Neuronal stem cell (in vitro differentiated cells): ENCODE results near the gene XCL1.
A peak's percentile ranks its signal among the peaks of the same experiment; 100 is the strongest.

Source experiments
- DNase-seq: peaks from one replicate; pipeline ENCODE4 v3.0.0-alpha.2; 2013; ENCODE audit warnings: low spot score
- H2AFZ ChIP-seq: one replicate; pipeline ENCODE4 v1.6.1; 2013; ENCODE audit warnings: mild to moderate bottlenecking, low read length, inconsistent platforms
- H2AK5ac ChIP-seq: 2 replicates; pipeline ENCODE4 v1.6.1; 2013; ENCODE audit warnings: low read depth, mild to moderate bottlenecking, inconsistent platforms, low read length, moderate library complexity, mixed read lengths
- H2BK120ac ChIP-seq: 2 replicates; pipeline ENCODE4 v1.6.1; 2013; ENCODE audit warnings: low read depth, mild to moderate bottlenecking, inconsistent platforms, low read length, moderate library complexity, mixed read lengths
- H2BK12ac ChIP-seq: one replicate; pipeline ENCODE4 v1.6.1; 2013; ENCODE audit warnings: low read length, inconsistent platforms
- H2BK15ac ChIP-seq: 2 replicates; pipeline ENCODE4 v1.6.1; 2013; ENCODE audit warnings: mild to moderate bottlenecking, low read length, inconsistent platforms, mixed read lengths
- H2BK5ac ChIP-seq: one replicate; pipeline ENCODE4 v1.6.1; 2013; ENCODE audit warnings: inconsistent platforms, mild to moderate bottlenecking, low read length, moderate library complexity
- H3K14ac ChIP-seq: one replicate; pipeline ENCODE4 v1.6.1; 2013; ENCODE audit warnings: low read length, inconsistent platforms
- H3K18ac ChIP-seq: 2 replicates; pipeline ENCODE4 v1.6.1; 2013; ENCODE audit warnings: low read length, inconsistent platforms
- H3K23ac ChIP-seq: 2 replicates; pipeline ENCODE4 v1.6.1; 2013; ENCODE audit warnings: low read depth, mild to moderate bottlenecking, mixed read lengths, low read length, inconsistent platforms; ENCODE audit not compliant: poor library complexity
- H3K27ac ChIP-seq: replicated peaks from 3 replicates; pipeline ENCODE4 v1.5.1; 2013; ENCODE audit warnings: low read length, inconsistent platforms
- H3K27me3 ChIP-seq, 3 experiments: 2 replicates each; pipeline ENCODE4 v1.6.1; 2013; ENCODE audit warnings: low read length in 3 of 3, mild to moderate bottlenecking in 2 of 3, inconsistent platforms in 1 of 3, low read depth in 1 of 3, mixed read lengths in 1 of 3, moderate library complexity in 1 of 3; ENCODE audit not compliant: control insufficient read depth in 3 of 3, insufficient read depth in 3 of 3
- H3K36me3 ChIP-seq, 2 donors: replicated peaks in 1 of 2; 2 replicates each; pipeline ENCODE4 v1.6.1; 2013; ENCODE audit warnings: low read length in 2 of 2; ENCODE audit not compliant: control insufficient read depth in 2 of 2, insufficient read depth in 2 of 2
- H3K4ac ChIP-seq: 2 replicates; pipeline ENCODE4 v1.6.1; 2013; ENCODE audit warnings: inconsistent platforms, mild to moderate bottlenecking, low read length, moderate library complexity
- H3K4me1 ChIP-seq, 2 donors: 1 replicate in 1 of 2; 2 replicates in 1 of 2; pipeline ENCODE4 v1.6.1; 2013; ENCODE audit warnings: low read length in 2 of 2, low read depth in 1 of 2; ENCODE audit not compliant: control insufficient read depth in 2 of 2, insufficient read depth in 1 of 2
- H3K4me2 ChIP-seq: one replicate; pipeline ENCODE4 v1.6.1; 2013; ENCODE audit warnings: mild to moderate bottlenecking, low read length, inconsistent platforms; ENCODE audit not compliant: insufficient read depth, poor library complexity, severe bottlenecking
- H3K4me3 ChIP-seq, 2 donors: 2 replicates each; pipeline ENCODE4 v1.5.1; 2013; ENCODE audit warnings: low read length in 2 of 2, mild to moderate bottlenecking in 2 of 2, inconsistent platforms in 1 of 2, moderate library complexity in 1 of 2
- H3K79me1 ChIP-seq: one replicate; pipeline ENCODE4 v1.6.1; 2013; ENCODE audit warnings: low read depth, mild to moderate bottlenecking, inconsistent platforms, low read length, moderate library complexity
- H3K9ac ChIP-seq: one replicate; pipeline ENCODE4 v1.6.1; 2013; ENCODE audit warnings: mild to moderate bottlenecking, low read depth, low read length, inconsistent platforms; ENCODE audit not compliant: poor library complexity
- H3K9me3 ChIP-seq, 2 donors: replicated peaks in 1 of 2; 2 replicates each; pipeline versions ENCODE3 to v1.6.1; 2013; ENCODE audit warnings: low read length in 2 of 2, mild to moderate bottlenecking in 2 of 2, inconsistent platforms in 1 of 2, low read depth in 1 of 2, mixed read lengths in 1 of 2, moderate library complexity in 1 of 2; ENCODE audit not compliant: control insufficient read depth in 2 of 2, insufficient read depth in 1 of 2
- H4K8ac ChIP-seq: one replicate; pipeline ENCODE4 v1.6.1; 2013; ENCODE audit warnings: low read depth, mild to moderate bottlenecking, inconsistent platforms, low read length, moderate library complexity
- H4K91ac ChIP-seq: one replicate; pipeline ENCODE4 v1.6.1; 2013; ENCODE audit warnings: low read length, low read depth, mild to moderate bottlenecking, inconsistent platforms; ENCODE audit not compliant: poor library complexity
- WGBS, 2 donors: extraction: QIAGEN DNeasy Blood & Tissue Kit; methylation state at CpG; one replicate each; pipeline ENCODE4 v1.1.7; 2013; ENCODE audit warnings: missing lambda C conversion rate in 2 of 2, mixed read lengths in 1 of 2; ENCODE audit not compliant: insufficient read length in 2 of 2, insufficient replicate concordance in 1 of 2; ENCODE audit errors: extremely low coverage in 2 of 2; 5-methylcytosine and 5-hydroxymethylcytosine counted together

XCL1 gene

GRCh38 chr1:168601051-168601450 is 24.6 kb downstream of the XCL1 start:
- Histone ChIP-seq H3K18ac (no peak overlapping the region), H2AK5ac (no peak overlapping the region)
- no CpG with 5 or more reads among the region's 4 CpGs for WGBS, 2 donors

GRCh38 chr1:168603501-168604110 is 27.2 kb downstream of the XCL1 start:
- H3K4me2 ChIP-seq, result no peak overlapping the region
- H2BK5ac ChIP-seq, result no peak overlapping the region
- no peak overlapping the region for H3K9ac ChIP-seq
- no peak overlapping the region for H3K4me3 ChIP-seq
- no peaks in the 10 kb centered on the region for H3K79me1 ChIP-seq
- WGBS, 2 donors, result no CpG with 5 or more reads among the region's 4 CpGs
- no peak overlapping the region for H3K14ac ChIP-seq
- H4K8ac ChIP-seq, result no peak overlapping the region
- H2AFZ ChIP-seq, result no peak overlapping the region
- no peak overlapping the region for H2BK15ac ChIP-seq
- no peaks in the 10 kb centered on the region for H3K4me1 ChIP-seq
- no peak overlapping the region for H3K27ac ChIP-seq
- no peak overlapping the region for H2AK5ac ChIP-seq
- no peaks in the 10 kb centered on the region for H3K36me3 ChIP-seq
- H2BK120ac ChIP-seq, result no peak overlapping the region
- DNase-seq, result peak; percentile 58
- no peak overlapping the region for H3K4ac ChIP-seq
- H3K23ac ChIP-seq, result no peak overlapping the region
- no peak overlapping the region for H2BK12ac ChIP-seq
- no peak overlapping the region for H3K18ac ChIP-seq
- H4K91ac ChIP-seq, result no peak overlapping the region
- H3K27me3 ChIP-seq, result no peaks in the 10 kb centered on the region
- H3K9me3 ChIP-seq, result no peaks in the 10 kb centered on the region

More at GRCh38 chr1:168601051-168601450, 24.6 kb downstream of the XCL1 start:
- Histone ChIP-seq H3K27ac (no peak overlapping the region), H3K9me3 (no peaks in the 10 kb centered on the region), H2AFZ (no peak overlapping the region), H2BK120ac (no peak overlapping the region), H3K79me1 (no peaks in the 10 kb centered on the region), H2BK5ac (no peak overlapping the region), H3K14ac (no peak overlapping the region), H2BK15ac (no peak overlapping the region), H3K4me2 (no peak overlapping the region), H3K4me3 (no peak overlapping the region), H3K4ac (no peak overlapping the region), H3K4me1 (no peaks in the 10 kb centered on the region), H2BK12ac (no peak overlapping the region), H3K27me3 (no peaks in the 10 kb centered on the region), H3K36me3 (no peaks in the 10 kb centered on the region), H3K9ac (no peak overlapping the region), H3K23ac (no peak overlapping the region), H4K8ac (no peak overlapping the region), H4K91ac (no peak overlapping the region)
- no peak for DNase-seq

GRCh38 chr1:168605443-168605842 is 29.0 kb downstream of the XCL1 start:
- no peak overlapping the region for H3K4me2 ChIP-seq
- H2AK5ac ChIP-seq, result no peak overlapping the region
- H2BK120ac ChIP-seq, result no peak overlapping the region
- H3K27ac ChIP-seq, result no peak overlapping the region
- no peaks in the 10 kb centered on the region for H3K79me1 ChIP-seq
- H3K9me3 ChIP-seq, result no peaks in the 10 kb centered on the region
- no peak overlapping the region for H3K4me3 ChIP-seq
- H3K18ac ChIP-seq, result no peak overlapping the region
- no peaks in the 10 kb centered on the region for H3K27me3 ChIP-seq
- H3K4ac ChIP-seq, result no peak overlapping the region
- no peak overlapping the region for H2AFZ ChIP-seq
- DNase-seq, result no peak
- no peak overlapping the region for H2BK15ac ChIP-seq
- H3K14ac ChIP-seq, result no peak overlapping the region
- H2BK12ac ChIP-seq, result no peak overlapping the region
- H3K23ac ChIP-seq, result no peak overlapping the region
- H2BK5ac ChIP-seq, result no peak overlapping the region
- no peaks in the 10 kb centered on the region for H3K36me3 ChIP-seq
- H3K9ac ChIP-seq, result no peak overlapping the region
- H3K4me1 ChIP-seq, result peaks cover 0 to 6% of the 10 kb centered on the region in 2 donors
- H4K91ac ChIP-seq, result no peak overlapping the region
- no peak overlapping the region for H4K8ac ChIP-seq

DNA sequence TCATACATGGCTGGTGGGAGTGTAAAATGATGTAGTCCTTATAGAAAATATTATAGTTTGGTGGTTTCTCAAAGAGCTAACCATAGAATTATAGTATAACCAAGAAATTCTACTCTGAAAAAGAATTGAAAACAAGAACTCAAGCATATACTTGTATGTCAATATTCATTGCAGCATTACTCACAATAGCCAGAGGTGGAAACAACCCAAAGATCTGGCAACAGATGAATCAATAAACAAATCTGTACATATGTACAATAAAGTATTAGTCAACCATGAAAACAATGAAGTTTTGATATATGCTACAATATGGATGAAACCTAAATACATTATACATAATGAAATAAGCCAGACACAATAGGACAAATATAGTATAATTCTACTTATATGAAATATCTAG is 29.7 kb downstream of the XCL1 start:
- no peaks in the 10 kb centered on the region for H3K27me3 ChIP-seq
- no peak overlapping the region for H3K27ac ChIP-seq
- DNase-seq, result no peak
- no peak overlapping the region for H2BK5ac ChIP-seq
- no peak overlapping the region for H4K8ac ChIP-seq
- no peak overlapping the region for H2AFZ ChIP-seq
- no peak overlapping the region for H3K14ac ChIP-seq
- H3K4ac ChIP-seq, result no peak overlapping the region
- peaks cover 0 to 6% of the 10 kb centered on the region in 2 donors for H3K4me1 ChIP-seq
- H3K23ac ChIP-seq, result no peak overlapping the region
- no peak overlapping the region for H3K4me2 ChIP-seq
- no peak overlapping the region for H3K4me3 ChIP-seq
- no peak overlapping the region for H3K18ac ChIP-seq
- H2AK5ac ChIP-seq, result no peak overlapping the region
- H4K91ac ChIP-seq, result no peak overlapping the region
- H2BK120ac ChIP-seq, result no peak overlapping the region
- no peaks in the 10 kb centered on the region for H3K36me3 ChIP-seq
- H3K9me3 ChIP-seq, result no peaks in the 10 kb centered on the region
- H3K9ac ChIP-seq, result no peak overlapping the region
- H3K79me1 ChIP-seq, result no peaks in the 10 kb centered on the region
- no peak overlapping the region for H2BK12ac ChIP-seq
- H2BK15ac ChIP-seq, result no peak overlapping the region
